PC-3 (cell line): ENCODE results near the gene FAM76A. TPM values are rescaled to one million over a fixed set of nuclear protein-coding genes. Genes with fewer than 3 reads are reported as not detected.
"Not testable (repeated sequence)": the region's sequence is repeated elsewhere in the genome, so short reads cannot be mapped to it uniquely, and the experiment has no call there.

ENCODE experiments used
- ATAC-seq: fragments of 200-7000 bp; cut with Tn5 transposase; 2 replicates; pipeline ENCODE4 v1.9.1; 2020; ENCODE audit warnings: mild to moderate bottlenecking, moderate library complexity
- BruUV-seq: library from RNA; stranded (reverse); fragments of 400-500 nt; replicated peaks from 2 replicates; lab custom pipeline; 2021; lab: Mats Ljungman, UMichigan
- CTCF ChIA-PET: fragments of 300-600 bp; sonication (Branson Sonifier 250); formaldehyde crosslinking; loops from one replicate; lab custom pipeline; 2022; ENCODE audit warnings: antibody characterized with exemption; lab: Charles Lee
- POLR2A ChIA-PET: fragments of 300-600 bp; sonication (Branson Sonifier 250); formaldehyde crosslinking; loops from one replicate; lab custom pipeline; 2022; ENCODE audit warnings: antibody characterized with exemption; ENCODE audit not compliant: unreplicated experiment; lab: Charles Lee
- DNase-seq: peaks from one replicate; pipeline ENCODE4 v3.0.0-alpha.2; 2015
- H2AFZ ChIP-seq: fragments of 300-600 bp; sonication (generic); 2 replicates; pipeline ENCODE4 v1.6.0; 2016; ENCODE audit warnings: antibody characterized with exemption, low read length
- H3F3A ChIP-seq: fragments of 300-600 bp; sonication (generic); one replicate; pipeline ENCODE4 v1.6.0; 2017; ENCODE audit warnings: antibody characterized with exemption, low read length, control low read depth, mild to moderate bottlenecking; ENCODE audit not compliant: unreplicated experiment
- H3K27ac ChIP-seq: fragments of 300-600 bp; sonication (generic); 2 replicates; pipeline ENCODE4 v1.5.1; 2016; ENCODE audit warnings: mild to moderate bottlenecking, low read length
- H3K27me3 ChIP-seq: fragments of 300-600 bp; sonication (generic); 2 replicates; pipeline ENCODE4 v1.6.1; 2016; ENCODE audit warnings: low read length, mixed read lengths
- H3K36me3 ChIP-seq: fragments of 300-600 bp; sonication (generic); 2 replicates; pipeline ENCODE4 v1.6.1; 2016; ENCODE audit warnings: low read depth, mixed run types, low read length, mixed read lengths
- H3K4me1 ChIP-seq: fragments of 300-600 bp; sonication (generic); 2 replicates; pipeline ENCODE4 v1.5.1; 2016; ENCODE audit warnings: low read length; ENCODE audit not compliant: insufficient read depth
- H3K4me2 ChIP-seq: fragments of 300-600 bp; sonication (generic); 2 replicates; pipeline ENCODE4 v1.6.0; 2016; ENCODE audit warnings: low read length
- H3K4me3 ChIP-seq: fragments of 300-600 bp; sonication (generic); 2 replicates; pipeline ENCODE4 v1.5.1; 2016; ENCODE audit warnings: mild to moderate bottlenecking, low read length, mixed read lengths
- H3K79me2 ChIP-seq: fragments of 300-600 bp; sonication (generic); 2 replicates; pipeline ENCODE4 v1.6.1; 2017; ENCODE audit warnings: low read length, mixed read lengths
- H3K9ac ChIP-seq: fragments of 300-600 bp; sonication (generic); 2 replicates; pipeline ENCODE4 v1.6.0; 2016; ENCODE audit warnings: mild to moderate bottlenecking, low read length
- H3K9me2 ChIP-seq: fragments of 300-600 bp; sonication (generic); replicated peaks from 2 replicates; pipeline ENCODE4 v1.6.1; 2016; ENCODE audit warnings: mixed run types, low read length, mixed read lengths
- H3K9me3 ChIP-seq: fragments of 300-600 bp; sonication (generic); 2 replicates; pipeline ENCODE4 v1.6.1; 2016; ENCODE audit warnings: low read length, mixed read lengths
- H4K20me1 ChIP-seq: fragments of 300-600 bp; sonication (generic); 2 replicates; pipeline ENCODE4 v1.6.1; 2016; ENCODE audit warnings: low read length, mixed read lengths
- EZH2 ChIP-seq: fragments of 300-600 bp; sonication (generic); IDR thresholded peaks from one replicate; pipeline ENCODE4 v1.6.1; 2017; ENCODE audit warnings: antibody characterized with exemption, mild to moderate bottlenecking, low read length; ENCODE audit not compliant: unreplicated experiment
- EZH2phosphoT487 ChIP-seq: fragments of 300-600 bp; sonication (generic); IDR thresholded peaks from 2 replicates; pipeline ENCODE4 v1.6.1; 2018; ENCODE audit warnings: mild to moderate bottlenecking, antibody characterized with exemption, low read length, borderline replicate concordance
- intact Hi-C: fragments of 100-400 bp; cut with micrococcal nuclease; formaldehyde crosslinking; loops from 2 replicates; pipeline ENCODE4 v1.9.0; 2023
- total RNA-seq: library from RNA; depleted of rRNA; stranded (reverse); fragments of >200 nt; gene quantifications from 2 replicates; pipeline ENCODE4 v1.2.3, GENCODE V29; 2014
- TF ChIP-seq, protein P1 (sequence below): fragments of 300-600 bp; sonication (generic); conservative IDR thresholded peaks from 2 replicates; pipeline ENCODE4 v1.5.1; 2017; ENCODE audit warnings: antibody characterized with exemption, low read depth, mild to moderate bottlenecking, low read length

FAM76A gene
- total RNA-seq, 1 experiment from 2014 or later = 9.9 TPM

DNA sequence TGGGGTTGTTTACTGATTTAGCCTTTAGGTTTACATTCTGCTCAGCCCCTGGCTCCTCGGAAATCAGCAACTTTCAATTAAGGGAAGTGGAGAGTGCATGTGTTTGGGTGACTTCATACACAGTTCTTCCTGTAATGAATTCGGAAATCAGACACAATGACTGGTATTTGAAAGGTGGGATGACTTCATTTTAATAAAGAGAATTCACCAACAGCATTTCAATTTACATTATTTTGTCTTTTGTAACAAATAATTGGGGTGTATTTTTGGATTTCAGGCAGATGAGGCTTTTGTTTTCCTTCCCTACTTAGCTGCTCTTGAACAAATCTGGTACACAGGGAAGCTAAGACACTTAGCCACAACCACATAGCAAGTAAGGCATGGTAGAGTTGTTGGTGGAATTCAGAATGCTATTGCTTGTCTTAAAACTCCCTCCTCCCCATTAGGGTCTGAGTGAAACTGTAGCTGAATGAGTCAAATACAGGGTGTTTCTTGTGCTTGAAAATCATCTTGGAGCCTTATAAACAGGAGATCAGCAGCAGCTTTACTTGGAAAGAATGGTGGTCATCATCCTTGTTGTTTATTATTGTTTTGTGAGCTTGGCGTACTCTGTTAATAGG lies 48.2 kb downstream of the FAM76A start:
- Histone ChIP-seq H3K9me2 (no peaks in the 10 kb centered on the region), H3K4me2 (peak overlapping the region; percentile 96), H3K4me3 (peak overlapping the region; percentile 79), H3K27me3 (no peaks in the 10 kb centered on the region), H3K79me2 (peaks cover 53% of the 10 kb centered on the region), H3K36me3 (no peaks in the 10 kb centered on the region), H4K20me1 (no peaks in the 10 kb centered on the region), H3K4me1 (peaks cover 19% of the 10 kb centered on the region), H2AFZ (peak overlapping the region; percentile 72), H3K27ac (no peak overlapping the region), H3K9me3 (no peaks in the 10 kb centered on the region), H3F3A (peaks cover 4% of the 10 kb centered on the region), H3K9ac (peak overlapping the region; percentile 80)
- POLR2A ChIA-PET = interaction anchor here (0.9 kb wide), 1 partner anchor 48 kb away, joined by 7 read pairs; the partner anchor contains the start of gene FAM76A
- no TSS peak for BruUV-seq
- TF ChIP-seq, protein P1, sequence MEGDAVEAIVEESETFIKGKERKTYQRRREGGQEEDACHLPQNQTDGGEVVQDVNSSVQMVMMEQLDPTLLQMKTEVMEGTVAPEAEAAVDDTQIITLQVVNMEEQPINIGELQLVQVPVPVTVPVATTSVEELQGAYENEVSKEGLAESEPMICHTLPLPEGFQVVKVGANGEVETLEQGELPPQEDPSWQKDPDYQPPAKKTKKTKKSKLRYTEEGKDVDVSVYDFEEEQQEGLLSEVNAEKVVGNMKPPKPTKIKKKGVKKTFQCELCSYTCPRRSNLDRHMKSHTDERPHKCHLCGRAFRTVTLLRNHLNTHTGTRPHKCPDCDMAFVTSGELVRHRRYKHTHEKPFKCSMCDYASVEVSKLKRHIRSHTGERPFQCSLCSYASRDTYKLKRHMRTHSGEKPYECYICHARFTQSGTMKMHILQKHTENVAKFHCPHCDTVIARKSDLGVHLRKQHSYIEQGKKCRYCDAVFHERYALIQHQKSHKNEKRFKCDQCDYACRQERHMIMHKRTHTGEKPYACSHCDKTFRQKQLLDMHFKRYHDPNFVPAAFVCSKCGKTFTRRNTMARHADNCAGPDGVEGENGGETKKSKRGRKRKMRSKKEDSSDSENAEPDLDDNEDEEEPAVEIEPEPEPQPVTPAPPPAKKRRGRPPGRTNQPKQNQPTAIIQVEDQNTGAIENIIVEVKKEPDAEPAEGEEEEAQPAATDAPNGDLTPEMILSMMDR = no peak
- TF ChIP-seq EZH2phosphoT487 = no peak
- TF ChIP-seq EZH2 = no peak
- intact Hi-C loops = no loop called here
- DNase-seq (no peak), ATAC-seq (peak; percentile 3)
- CTCF ChIA-PET = no interaction called here

DNA sequence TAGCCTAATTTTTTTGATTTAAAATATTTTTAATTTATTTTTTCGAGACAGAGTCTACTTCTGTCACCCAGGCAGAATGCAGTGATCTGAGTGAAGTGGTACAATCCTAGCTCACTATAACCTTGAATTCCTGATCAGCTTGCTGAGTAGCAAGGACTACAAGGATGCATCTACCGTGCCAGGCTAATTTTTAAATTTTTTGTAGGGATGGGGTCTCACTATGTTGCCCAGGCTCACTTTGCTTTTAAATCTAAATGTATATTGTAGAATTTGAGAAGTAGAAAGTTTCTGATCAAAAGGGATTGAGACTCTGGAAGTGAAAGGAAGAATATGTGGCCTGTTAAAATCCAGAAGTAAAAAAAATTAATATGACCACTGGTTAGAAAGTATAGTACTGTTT lies 48.9 kb downstream of the FAM76A start:
- Histone ChIP-seq H3K79me2 (peaks cover 58% of the 10 kb centered on the region), H3K4me1 (peaks cover 19% of the 10 kb centered on the region), H3K4me3 (peak overlapping the region; percentile 79; the same call in 1 of the 2 replicates), H3F3A (peaks cover 4% of the 10 kb centered on the region), H3K36me3 (no peaks in the 10 kb centered on the region), H3K9me3 (no peaks in the 10 kb centered on the region), H2AFZ (no peak overlapping the region), H3K9me2 (no peaks in the 10 kb centered on the region), H3K27ac (no peak overlapping the region), H3K9ac (peak overlapping the region; percentile 80; the same call in 1 of the 2 replicates), H4K20me1 (no peaks in the 10 kb centered on the region), H3K4me2 (peak overlapping the region; percentile 96), H3K27me3 (no peaks in the 10 kb centered on the region)
- ATAC-seq (no peak), DNase-seq (no peak)
- ChIA-PET CTCF (no interaction called here), POLR2A (interaction anchor here (0.9 kb wide), 1 partner anchor 49 kb away, joined by 7 read pairs; the partner anchor contains the start of gene FAM76A)
- BruUV-seq = no TSS peak
- TF ChIP-seq, protein P1 = no peak
- no peak for TF ChIP-seq EZH2phosphoT487
- no peak for TF ChIP-seq EZH2
- intact Hi-C loops = no loop called here

DNA sequence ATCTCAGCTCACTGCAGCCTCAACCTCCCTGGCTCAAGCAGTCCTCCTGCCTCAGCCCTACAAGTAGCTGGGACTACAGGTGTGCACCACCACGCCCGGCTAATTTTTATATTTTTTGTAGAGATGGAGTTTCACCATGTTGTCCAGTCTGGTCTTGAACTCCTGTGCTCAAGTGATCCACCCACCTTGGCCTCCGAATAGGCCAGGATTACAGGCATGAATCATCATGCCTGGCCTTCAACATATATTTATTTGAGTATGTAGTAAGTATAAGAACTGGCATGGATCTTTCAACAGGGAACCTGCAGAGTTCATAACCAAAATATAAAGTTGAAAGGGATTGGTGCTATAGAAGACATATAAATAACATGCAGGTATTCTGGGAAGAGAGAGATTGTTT lies 49.6 kb downstream of the FAM76A start:
- ATAC-seq, intact Hi-C loops, BruUV-seq, H3K9me3 ChIP-seq, CTCF ChIA-PET, H3K27ac ChIP-seq, H3F3A ChIP-seq, POLR2A ChIA-PET, H3K27me3 ChIP-seq, H2AFZ ChIP-seq, H3K4me3 ChIP-seq, H3K9me2 ChIP-seq, H4K20me1 ChIP-seq, H3K4me2 ChIP-seq, H3K36me3 ChIP-seq, H3K9ac ChIP-seq: not testable (repeated sequence)
- Histone ChIP-seq H3K79me2 (peaks cover 60% of the 10 kb centered on the region), H3K4me1 (peaks cover 19% of the 10 kb centered on the region)
- peak; percentile 12 for DNase-seq

DNA sequence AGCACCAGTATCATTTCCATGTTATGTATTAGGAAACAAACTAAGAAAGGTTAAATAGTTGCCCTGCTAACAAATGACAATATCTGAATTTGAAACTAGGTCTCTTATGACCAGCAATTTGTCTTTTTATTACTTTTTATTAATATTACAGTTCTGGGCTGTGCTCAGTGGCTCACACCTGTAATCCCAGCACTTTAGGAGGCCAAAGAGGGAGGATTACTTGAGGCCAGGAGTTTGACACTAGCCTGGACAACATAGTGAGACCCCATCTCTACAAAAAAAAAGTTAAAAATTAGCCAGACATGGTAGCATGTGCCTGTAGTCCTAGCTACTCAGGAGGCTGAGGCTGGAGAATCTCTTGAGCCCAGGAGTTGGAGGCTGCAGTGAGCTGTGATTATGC lies 50.5 kb downstream of the FAM76A start:
- CTCF ChIA-PET, H3K4me2 ChIP-seq, H3F3A ChIP-seq, H3K9me3 ChIP-seq, H2AFZ ChIP-seq, BruUV-seq, ATAC-seq, H3K27me3 ChIP-seq, H3K9me2 ChIP-seq, H3K4me3 ChIP-seq, DNase-seq, intact Hi-C loops, H3K27ac ChIP-seq, H3K9ac ChIP-seq, H3K36me3 ChIP-seq, H4K20me1 ChIP-seq: not testable (repeated sequence)
- H3K4me1 ChIP-seq = peaks cover 19% of the 10 kb centered on the region
- POLR2A ChIA-PET = interaction anchor here (0.7 kb wide), 1 partner anchor 551 kb away, joined by 5 read pairs; no protein-coding TSS in a partner anchor
- peaks cover 67% of the 10 kb centered on the region for H3K79me2 ChIP-seq
